Myometrial cell (primary cell): ENCODE data around the gene KRT85. TPM values are rescaled to one million over a fixed set of nuclear protein-coding genes. Genes with fewer than 3 reads are reported as not detected.

ENCODE experiments used
- total RNA-seq: library from RNA; depleted of rRNA; stranded (reverse); fragments of >200 nt; gene quantifications from 2 replicates; pipeline ENCODE4 v1.2.3, GENCODE V29; 2015

The KRT85 gene
- not detected in 2 replicates for total RNA-seq

GRCh38 chr12:52366738-52367485 lies at the start of gene KRT85:
Gene KRT85, minus strand, starts transcription at chr12:52367481. Its CDS starts 76 bp downstream, at chr12:52367405.

GRCh38 chr12:52405922-52406385 lies 38.7 kb upstream of the KRT85 start, which contains the start of gene KRT82:
Gene KRT82, minus strand, starts transcription at chr12:52406335. Its CDS starts 58 bp downstream, at chr12:52406277.

GRCh38 chr12:52385226-52385702 lies 18.0 kb upstream of the KRT85 start, which contains the start of gene KRT84:
Gene KRT84, minus strand, starts transcription at chr12:52385652. Its CDS starts 67 bp downstream, at chr12:52385585.

GRCh38 chr12:52320784-52321400 lies 46.4 kb downstream of the KRT85 start, which contains the start of gene KRT83:
Gene KRT83, minus strand, starts transcription at chr12:52321398. Its CDS starts 63 bp downstream, at chr12:52321335.

Other genes starting within 250 kb of the KRT85 start
- gene KRT80, start 175.5 kb downstream of the KRT85 start, total RNA-seq: 0.53 TPM in 1 of 2 replicates, not detected in the other
- gene KRT7, start 134.2 kb downstream of the KRT85 start, total RNA-seq: 0.58 and 1.2 TPM in 2 replicates
- gene KRT86, start 92.8 kb downstream of the KRT85 start, total RNA-seq: not detected in 2 replicates
- gene KRT81, start 75.9 kb downstream of the KRT85 start, total RNA-seq: under 0.01 TPM in 1 of 2 replicates, not detected in the other
- not detected in 2 replicates for gene KRT83, start 46.1 kb downstream of the KRT85 start, total RNA-seq
- gene KRT84, start 18.2 kb upstream of the KRT85 start, total RNA-seq: not detected in 2 replicates
- gene KRT82, start 38.9 kb upstream of the KRT85 start, total RNA-seq: not detected in 2 replicates
- not detected in 2 replicates for gene KRT75, start 66.9 kb upstream of the KRT85 start, total RNA-seq
- gene KRT6B, start 84.7 kb upstream of the KRT85 start, total RNA-seq: not detected in 2 replicates
- gene KRT6C, start 106.3 kb upstream of the KRT85 start, total RNA-seq: not detected in 2 replicates
- gene KRT6A, start 125.8 kb upstream of the KRT85 start, total RNA-seq: not detected in 2 replicates
- not detected in 2 replicates for gene KRT5, start 152.9 kb upstream of the KRT85 start, total RNA-seq
- not detected in 2 replicates for gene KRT71, start 185.7 kb upstream of the KRT85 start, total RNA-seq
- gene KRT74, start 206.4 kb upstream of the KRT85 start, total RNA-seq: not detected in 2 replicates
- not detected in 2 replicates for gene KRT72, start 234.0 kb upstream of the KRT85 start, total RNA-seq